PC-9 (cell line): ENCODE results near the gene CDX2.

ENCODE experiments used
- EZH2 ChIP-seq: fragments of 200-600 bp; sonication (generic); IDR thresholded peaks from 2 replicates; pipeline ENCODE4 v1.8.0; 2017; ENCODE audit warnings: antibody characterized with exemption, low read depth
- TF ChIP-seq, protein P1 (sequence below): fragments of 200-600 bp; sonication (generic); conservative IDR thresholded peaks from 2 replicates; pipeline ENCODE4 v1.6.1; 2017; ENCODE audit warnings: mixed run types, antibody characterized with exemption, mild to moderate bottlenecking, moderate library complexity

- TF ChIP-seq, protein P1, sequence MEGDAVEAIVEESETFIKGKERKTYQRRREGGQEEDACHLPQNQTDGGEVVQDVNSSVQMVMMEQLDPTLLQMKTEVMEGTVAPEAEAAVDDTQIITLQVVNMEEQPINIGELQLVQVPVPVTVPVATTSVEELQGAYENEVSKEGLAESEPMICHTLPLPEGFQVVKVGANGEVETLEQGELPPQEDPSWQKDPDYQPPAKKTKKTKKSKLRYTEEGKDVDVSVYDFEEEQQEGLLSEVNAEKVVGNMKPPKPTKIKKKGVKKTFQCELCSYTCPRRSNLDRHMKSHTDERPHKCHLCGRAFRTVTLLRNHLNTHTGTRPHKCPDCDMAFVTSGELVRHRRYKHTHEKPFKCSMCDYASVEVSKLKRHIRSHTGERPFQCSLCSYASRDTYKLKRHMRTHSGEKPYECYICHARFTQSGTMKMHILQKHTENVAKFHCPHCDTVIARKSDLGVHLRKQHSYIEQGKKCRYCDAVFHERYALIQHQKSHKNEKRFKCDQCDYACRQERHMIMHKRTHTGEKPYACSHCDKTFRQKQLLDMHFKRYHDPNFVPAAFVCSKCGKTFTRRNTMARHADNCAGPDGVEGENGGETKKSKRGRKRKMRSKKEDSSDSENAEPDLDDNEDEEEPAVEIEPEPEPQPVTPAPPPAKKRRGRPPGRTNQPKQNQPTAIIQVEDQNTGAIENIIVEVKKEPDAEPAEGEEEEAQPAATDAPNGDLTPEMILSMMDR = no peak
- TF ChIP-seq EZH2 = no peak
Measured at GRCh38 chr13:27991881-27992280, 22.8 kb upstream of the CDX2 start.
